NCI-H82 (cell line): Measurements from ENCODE around the gene STAP1.

Experiments
- DNase-seq: peaks from one replicate; lab custom pipeline; 2025; lab: John Stamatoyannopoulos, UW

STAP1 gene

GRCh38 chr4:67555447-67555846, 3.1 kb upstream of the STAP1 start:
- no peak for DNase-seq

- DNase-seq, result peak; percentile 4
Observed at GRCh38 chr4:67556436-67556835, 2.1 kb upstream of the STAP1 start.

- no peak for DNase-seq
Observed at GRCh38 chr4:67565284-67565683, 6.8 kb downstream of the STAP1 start.

GRCh38 chr4:67566335-67566734, 7.8 kb downstream of the STAP1 start:
- DNase-seq, result no peak

- DNase-seq, result no peak
Observed at GRCh38 chr4:67568820-67569219, 10.3 kb downstream of the STAP1 start.

GRCh38 chr4:67570537-67570936, 12.0 kb downstream of the STAP1 start:
- no peak for DNase-seq

- no peak for DNase-seq
Observed at GRCh38 chr4:67571975-67572374, 13.4 kb downstream of the STAP1 start.

- DNase-seq, result no peak
Observed at GRCh38 chr4:67573193-67573592, 14.7 kb downstream of the STAP1 start.

- no peak for DNase-seq
Observed at GRCh38 chr4:67575232-67576058, 16.9 kb downstream of the STAP1 start.

- DNase-seq, result no peak
Observed at GRCh38 chr4:67576059-67576466, 17.5 kb downstream of the STAP1 start.

- no peak for DNase-seq
Observed at GRCh38 chr4:67576538-67576937, 18.0 kb downstream of the STAP1 start.

GRCh38 chr4:67580577-67580976, 22.1 kb downstream of the STAP1 start:
- DNase-seq, result no peak

- no peak for DNase-seq
Observed at GRCh38 chr4:67581208-67581857, 22.8 kb downstream of the STAP1 start.

GRCh38 chr4:67581913-67582312, 23.4 kb downstream of the STAP1 start:
- DNase-seq, result no peak

GRCh38 chr4:67584496-67584895, 26.0 kb downstream of the STAP1 start:
- DNase-seq, result no peak

GRCh38 chr4:67587156-67587555, 28.6 kb downstream of the STAP1 start:
- DNase-seq, result no peak

GRCh38 chr4:67593741-67594175, 35.2 kb downstream of the STAP1 start:
- no peak for DNase-seq

- DNase-seq, result no peak
Observed at GRCh38 chr4:67603310-67604028, 44.9 kb downstream of the STAP1 start.

- DNase-seq, result no peak
Observed at GRCh38 chr4:67604029-67604381, 45.5 kb downstream of the STAP1 start.

- no peak for DNase-seq
Observed at GRCh38 chr4:67604749-67605148, 46.2 kb downstream of the STAP1 start.

GRCh38 chr4:67608027-67608426, 49.5 kb downstream of the STAP1 start:
- DNase-seq, result no peak

- no peak for DNase-seq
Observed at GRCh38 chr4:67614186-67614585, 55.7 kb downstream of the STAP1 start.

- no peak for DNase-seq
Observed at GRCh38 chr4:67615119-67615518, 56.6 kb downstream of the STAP1 start.
